ENCODE data around the gene ASPM. TPM values are rescaled to one million over a fixed set of nuclear protein-coding genes. Genes with fewer than 3 reads are reported as not detected.

The ASPM gene
- total RNA-seq, 1 experiment from 2014 or later: 29.9 TPM

- Histone ChIP-seq H3K9ac (ENCODE audit: low read length) (no peak overlapping the region), H3K4me2 (ENCODE audit: low read length) (no peak overlapping the region), H4K20me1 (ENCODE audit: insufficient read depth) (no peaks in the 10 kb centered on the region), H2AFZ (ENCODE audit: low read depth, low read length, poor library complexity, severe bottlenecking) (no peak overlapping the region), H3K79me2 (ENCODE audit: insufficient read depth, low read length) (no peaks in the 10 kb centered on the region), H3K27me3 (ENCODE audit: insufficient read depth, low read length) (no peaks in the 10 kb centered on the region), H3K27ac (ENCODE audit: low read depth, low read length) (no peak overlapping the region), H3K4me1 (ENCODE audit: control insufficient read depth in 1 of 2, insufficient read depth in 2 of 2, low read length in 2 of 2) (no peaks in the 10 kb centered on the region), H3K4me3 (replicated peaks in 1 of 2; ENCODE audit: low read depth in 1 of 2, low read length in 2 of 2) (no peak overlapping the region), H3K9me3 (ENCODE audit: control insufficient read depth in 1 of 2, insufficient read depth in 1 of 2, low read depth in 1 of 2, low read length in 2 of 2) (no peaks in the 10 kb centered on the region), H3K9me2 (ENCODE audit: insufficient read depth) (no peaks in the 10 kb centered on the region), H3K36me3 (ENCODE audit: control insufficient read depth in 1 of 2, insufficient read depth in 2 of 2, low read length in 2 of 2) (no peaks in the 10 kb centered on the region)
- RAD21 ChIA-PET (ENCODE audit: low non-redundant PET in 1 of 2, low total read pairs in 2 of 2, uncharacterized antibody in 2 of 2, unreplicated experiment in 2 of 2): no interaction called here
- no TSS peak for BruUV-seq (replicated peaks)
- TF ChIP-seq YY1 (IDR thresholded peaks at IDR 0.05; ENCODE audit: extremely low read depth, insufficient replicate concordance, low read depth, low read length): no peak
- intact Hi-C loops (cut with micrococcal nuclease): no loop called here
- CTCF ChIA-PET: no interaction called here
- POLR2A ChIA-PET: no interaction called here
- DNase-seq (ENCODE audit: low read depth, low spot score) (no peak), ATAC-seq (no peak)
Observed at GRCh38 chr1:197159461-197159860, 13.0 kb upstream of the ASPM start.

GRCh38 chr1:197156692-197157091 lies 10.2 kb upstream of the ASPM start:
- CTCF ChIA-PET: no interaction called here
- H2AFZ ChIP-seq (ENCODE audit: low read depth, low read length, poor library complexity, severe bottlenecking): no peak overlapping the region
- RAD21 ChIA-PET (ENCODE audit: low non-redundant PET in 1 of 2, low total read pairs in 2 of 2, uncharacterized antibody in 2 of 2, unreplicated experiment in 2 of 2): no interaction called here

More at GRCh38 chr1:197156692-197157091, 10.2 kb upstream of the ASPM start:
- Histone ChIP-seq H3K27me3 (ENCODE audit: insufficient read depth, low read length) (no peaks in the 10 kb centered on the region), H3K4me3 (replicated peaks in 1 of 2; ENCODE audit: low read depth in 1 of 2, low read length in 2 of 2) (no peak overlapping the region), H3K9me2 (ENCODE audit: insufficient read depth) (no peaks in the 10 kb centered on the region), H3K9me3 (ENCODE audit: control insufficient read depth in 1 of 2, insufficient read depth in 1 of 2, low read depth in 1 of 2, low read length in 2 of 2) (no peaks in the 10 kb centered on the region), H3K4me1 (ENCODE audit: control insufficient read depth in 1 of 2, insufficient read depth in 2 of 2, low read length in 2 of 2) (no peaks in the 10 kb centered on the region), H3K79me2 (ENCODE audit: insufficient read depth, low read length) (no peaks in the 10 kb centered on the region), H4K20me1 (ENCODE audit: insufficient read depth) (no peaks in the 10 kb centered on the region), H3K36me3 (ENCODE audit: control insufficient read depth in 1 of 2, insufficient read depth in 2 of 2, low read length in 2 of 2) (no peaks in the 10 kb centered on the region), H3K9ac (ENCODE audit: low read length) (no peak overlapping the region), H3K27ac (ENCODE audit: low read depth, low read length) (no peak overlapping the region), H3K4me2 (ENCODE audit: low read length) (no peak overlapping the region)
- no TSS peak for BruUV-seq (replicated peaks)
- TF ChIP-seq, protein P1, sequence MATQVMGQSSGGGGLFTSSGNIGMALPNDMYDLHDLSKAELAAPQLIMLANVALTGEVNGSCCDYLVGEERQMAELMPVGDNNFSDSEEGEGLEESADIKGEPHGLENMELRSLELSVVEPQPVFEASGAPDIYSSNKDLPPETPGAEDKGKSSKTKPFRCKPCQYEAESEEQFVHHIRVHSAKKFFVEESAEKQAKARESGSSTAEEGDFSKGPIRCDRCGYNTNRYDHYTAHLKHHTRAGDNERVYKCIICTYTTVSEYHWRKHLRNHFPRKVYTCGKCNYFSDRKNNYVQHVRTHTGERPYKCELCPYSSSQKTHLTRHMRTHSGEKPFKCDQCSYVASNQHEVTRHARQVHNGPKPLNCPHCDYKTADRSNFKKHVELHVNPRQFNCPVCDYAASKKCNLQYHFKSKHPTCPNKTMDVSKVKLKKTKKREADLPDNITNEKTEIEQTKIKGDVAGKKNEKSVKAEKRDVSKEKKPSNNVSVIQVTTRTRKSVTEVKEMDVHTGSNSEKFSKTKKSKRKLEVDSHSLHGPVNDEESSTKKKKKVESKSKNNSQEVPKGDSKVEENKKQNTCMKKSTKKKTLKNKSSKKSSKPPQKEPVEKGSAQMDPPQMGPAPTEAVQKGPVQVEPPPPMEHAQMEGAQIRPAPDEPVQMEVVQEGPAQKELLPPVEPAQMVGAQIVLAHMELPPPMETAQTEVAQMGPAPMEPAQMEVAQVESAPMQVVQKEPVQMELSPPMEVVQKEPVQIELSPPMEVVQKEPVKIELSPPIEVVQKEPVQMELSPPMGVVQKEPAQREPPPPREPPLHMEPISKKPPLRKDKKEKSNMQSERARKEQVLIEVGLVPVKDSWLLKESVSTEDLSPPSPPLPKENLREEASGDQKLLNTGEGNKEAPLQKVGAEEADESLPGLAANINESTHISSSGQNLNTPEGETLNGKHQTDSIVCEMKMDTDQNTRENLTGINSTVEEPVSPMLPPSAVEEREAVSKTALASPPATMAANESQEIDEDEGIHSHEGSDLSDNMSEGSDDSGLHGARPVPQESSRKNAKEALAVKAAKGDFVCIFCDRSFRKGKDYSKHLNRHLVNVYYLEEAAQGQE (IDR thresholded peaks at IDR 0.05; ENCODE audit: low read depth): no peak
- TF ChIP-seq CTCF (IDR thresholded peaks at IDR 0.05 in 2 of 3, conservative IDR thresholded peaks at IDR 0.05 in 1 of 3; ENCODE audit: borderline replicate concordance in 1 of 3, insufficient read depth in 1 of 3, low read depth in 2 of 3, low read length in 2 of 3): peak in 1 of 3 experiments; percentile 16; a peak in 1 of 6 replicates
- DNase-seq (ENCODE audit: low read depth, low spot score): no peak
- intact Hi-C loops (cut with micrococcal nuclease): no loop called here
- no peak for ATAC-seq
- POLR2A ChIA-PET: no interaction called here

Data from HCT116 (cell line).